Ovary (tissue), 9 donors: ENCODE data around the gene CCSER2. TPM values are rescaled to one million over a fixed set of nuclear protein-coding genes. Genes with fewer than 3 reads are reported as not detected.

ENCODE experiments used
- DNase-seq, 5 donors: peaks; one replicate each; pipeline ENCODE4 v3.0.0-alpha.2; 2019 to 2020
- H3K27ac ChIP-seq, 2 donors: fragments of 200-600 bp; one replicate each; pipeline versions ENCODE4 v1.5.1 to v1.8.0; 2019 to 2022
- H3K27me3 ChIP-seq: fragments of 200-600 bp; one replicate; pipeline ENCODE4 v1.8.0; 2022
- H3K36me3 ChIP-seq: fragments of 200-600 bp; sonication (generic); one replicate; pipeline ENCODE4 v1.5.1; 2019
- H3K4me1 ChIP-seq: one replicate; pipeline ENCODE4 v1.8.1; 2013; ENCODE audit warnings: mild to moderate bottlenecking, moderate library complexity; ENCODE audit not compliant: insufficient read depth
- H3K4me3 ChIP-seq: fragments of 200-600 bp; sonication (generic); one replicate; pipeline ENCODE4 v1.5.1; 2017
- H3K9me3 ChIP-seq, 2 donors: fragments of 200-600 bp in 1 of 2; sonication (generic) in 1 of 2; one replicate each; pipeline versions ENCODE4 v1.5.1 to v1.8.1; 2013 to 2019; ENCODE audit warnings: mild to moderate bottlenecking in 1 of 2, moderate library complexity in 1 of 2
- EP300 ChIP-seq: sonication (generic); formaldehyde crosslinking; IDR thresholded peaks from one replicate; pipeline ENCODE4 v1.6.1; 2017; ENCODE audit warnings: antibody characterized with exemption
- POLR2A ChIP-seq: fragments of 450-650 bp; IDR thresholded peaks from one replicate; pipeline ENCODE4 v1.6.1; 2017; ENCODE audit warnings: antibody characterized with exemption, mild to moderate bottlenecking, moderate library complexity
- WGBS, 3 donors: extraction: QIAGEN DNeasy Blood & Tissue Kit in 1 of 3; methylation state at CpG; one replicate each; pipeline versions ENCODE4 v1.1.5 to v1.1.7; 2013 to 2017; 5-methylcytosine and 5-hydroxymethylcytosine counted together
- intact Hi-C, 4 donors: fragments of 100-400 bp; cut with DNase I; formaldehyde crosslinking; loops; one replicate each; pipeline versions ENCODE4 v1.11.0 to v1.15.1; 2022 to 2023
- polyA plus RNA-seq, 2 donors: library from polyadenylated mRNA; stranded (reverse); fragments of 200-250 nt in 1 of 2; fragments of 350-450 nt in 1 of 2; fragmentation: Illumina TruSeq in 1 of 2; extraction: RNeasy Lipid Tissue Mini Kit (QIAGEN cat#74804) in 1 of 2; gene quantifications; one replicate each; pipeline ENCODE4 v1.2.3, GENCODE V29; 2013 to 2014
- total RNA-seq, 7 donors: library from RNA; depleted of rRNA in 2 of 7; stranded (reverse); fragments of >200 nt in 2 of 7; fragmentation: NEBNext Ultra II Directional in 3 of 7; extraction: Animal tissue kit (Norgen Biotek cat#: 25700) in 3 of 7; gene quantifications; one replicate each; pipeline versions ENCODE4 v1.1.0 to v1.2.4, GENCODE V29; 2016 to 2023
- TF ChIP-seq, protein P1 (sequence below), 3 donors: fragments of 450-650 bp in 2 of 3; fragments of 200-600 bp in 1 of 3; IDR thresholded peaks; one replicate each; pipeline versions ENCODE4 v1.5.1 to v1.8.0; 2016 to 2022; ENCODE audit warnings: antibody characterized with exemption in 3 of 3, mild to moderate bottlenecking in 1 of 3
- donor health status: DM: no; HTN: no; CAD: no; lungs with moderate emphysema.
- donor health status: DM: no; HTN: no; CAD: no.
- donor health status: Bipolar disorder and iron deficiency.
- donor health status: DM: yes; HTN: yes; CAD: no.
- donor health status: DM: no; HTN: no; CAD: no.
- donor health status: DM: yes; HTN: yes; CAD: no.

The CCSER2 gene
- total and polyA plus RNA-seq, 9 donors = 12.2 to 86.3 (median 50.7) TPM

GRCh38 chr10:84530724-84531325, 202.4 kb downstream of the CCSER2 start:
- Histone ChIP-seq H3K27me3 (no peaks in the 10 kb centered on the region), H3K4me1 (no peaks in the 10 kb centered on the region), H3K4me3 (no peak overlapping the region), H3K27ac (no peak overlapping the region), H3K36me3 (no peaks in the 10 kb centered on the region), H3K9me3 (no peaks in the 10 kb centered on the region)
- intact Hi-C loops = no loop called here
- 84 to 90% (median 90%) methylated on average over 9 of the region's 9 CpGs for WGBS, 3 donors
- DNase-seq = no peak
- TF ChIP-seq EP300 = no peak
- no peak for TF ChIP-seq POLR2A
- TF ChIP-seq, protein P1, sequence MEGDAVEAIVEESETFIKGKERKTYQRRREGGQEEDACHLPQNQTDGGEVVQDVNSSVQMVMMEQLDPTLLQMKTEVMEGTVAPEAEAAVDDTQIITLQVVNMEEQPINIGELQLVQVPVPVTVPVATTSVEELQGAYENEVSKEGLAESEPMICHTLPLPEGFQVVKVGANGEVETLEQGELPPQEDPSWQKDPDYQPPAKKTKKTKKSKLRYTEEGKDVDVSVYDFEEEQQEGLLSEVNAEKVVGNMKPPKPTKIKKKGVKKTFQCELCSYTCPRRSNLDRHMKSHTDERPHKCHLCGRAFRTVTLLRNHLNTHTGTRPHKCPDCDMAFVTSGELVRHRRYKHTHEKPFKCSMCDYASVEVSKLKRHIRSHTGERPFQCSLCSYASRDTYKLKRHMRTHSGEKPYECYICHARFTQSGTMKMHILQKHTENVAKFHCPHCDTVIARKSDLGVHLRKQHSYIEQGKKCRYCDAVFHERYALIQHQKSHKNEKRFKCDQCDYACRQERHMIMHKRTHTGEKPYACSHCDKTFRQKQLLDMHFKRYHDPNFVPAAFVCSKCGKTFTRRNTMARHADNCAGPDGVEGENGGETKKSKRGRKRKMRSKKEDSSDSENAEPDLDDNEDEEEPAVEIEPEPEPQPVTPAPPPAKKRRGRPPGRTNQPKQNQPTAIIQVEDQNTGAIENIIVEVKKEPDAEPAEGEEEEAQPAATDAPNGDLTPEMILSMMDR (IDR thresholded peaks at IDR 0.05) = no peak

- Histone ChIP-seq H3K4me3 (no peak overlapping the region), H3K9me3 (no peaks in the 10 kb centered on the region), H3K27me3 (no peaks in the 10 kb centered on the region), H3K27ac (no peak overlapping the region), H3K4me1 (no peaks in the 10 kb centered on the region), H3K36me3 (no peaks in the 10 kb centered on the region)
- intact Hi-C loops = no loop called here
- no peak for DNase-seq
- TF ChIP-seq, protein P1 (IDR thresholded peaks at IDR 0.05) = no peak
- TF ChIP-seq POLR2A (no peak), EP300 (no peak)
- WGBS, 3 donors = 75 to 85% (median 85%) methylated on average over 2 of the region's 2 CpGs
These were observed 203.0 kb downstream of the CCSER2 start for GRCh38 chr10:84531396-84531795.

GRCh38 chr10:84534168-84534567, 205.8 kb downstream of the CCSER2 start:
- no peaks in the 10 kb centered on the region for H3K9me3 ChIP-seq
- no peaks in the 10 kb centered on the region for H3K27me3 ChIP-seq
- no peaks in the 10 kb centered on the region for H3K36me3 ChIP-seq
- DNase-seq = no peak
- H3K4me3 ChIP-seq = no peak overlapping the region
- intact Hi-C loops = no loop called here
- WGBS, 3 donors = 70 to 82% (median 79%) methylated on average over 2 of the region's 2 CpGs
- H3K27ac ChIP-seq = no peak overlapping the region
- TF ChIP-seq EP300 = no peak
- TF ChIP-seq, protein P1 (IDR thresholded peaks at IDR 0.05) = no peak
- TF ChIP-seq POLR2A = no peak
- H3K4me1 ChIP-seq = no peaks in the 10 kb centered on the region

- Histone ChIP-seq H3K4me3 (no peak overlapping the region), H3K36me3 (no peaks in the 10 kb centered on the region), H3K4me1 (no peaks in the 10 kb centered on the region), H3K9me3 (no peaks in the 10 kb centered on the region), H3K27me3 (no peaks in the 10 kb centered on the region), H3K27ac (no peak overlapping the region)
- intact Hi-C loops = loop anchor here (2.0 to 5.0 kb wide), 4 partner anchors 160 to 273 kb away; no protein-coding TSS in a partner anchor
- WGBS, 3 donors = 8 to 12% (median 9%) methylated on average over 8 of the region's 8 CpGs
- DNase-seq = peak; percentile 24 to 53 (median 35)
- no peak for TF ChIP-seq EP300
- TF ChIP-seq, protein P1 (IDR thresholded peaks at IDR 0.05) = peak; percentile 66 to 93 (median 75)
These were observed 209.1 kb downstream of the CCSER2 start for GRCh38 chr10:84537447-84537931.
